Naive thymus-derived CD4-positive, alpha-beta T cell (primary cell): ENCODE results near the gene TUBGCP3. TPM values are rescaled to one million over a fixed set of nuclear protein-coding genes. Genes with fewer than 3 reads are reported as not detected.
"Not testable (repeated sequence)": the region's sequence is repeated elsewhere in the genome, so short reads cannot be mapped to it uniquely, and the experiment has no call there.

ENCODE experiments used
- ATAC-seq: fragments of 150-1000 bp; cut with Tn5 transposase; 2 replicates; pipeline ENCODE4 v1.10.0; 2021; ENCODE audit warnings: mild to moderate bottlenecking, moderate library complexity
- CTCF ChIA-PET: fragments of 350-600 bp; sonication (Branson Sonifier 250); formaldehyde crosslinking; loops from one replicate; lab custom pipeline; 2021; ENCODE audit warnings: antibody characterized with exemption; lab: Charles Lee
- POLR2A ChIA-PET: fragments of 350-600 bp; sonication (Branson Sonifier 250); formaldehyde crosslinking; loops from one replicate; lab custom pipeline; 2021; ENCODE audit warnings: antibody characterized with exemption, inconsistent platforms; lab: Charles Lee
- DNase-seq, 9 donors: peaks; one replicate each; pipeline versions ENCODE4 v3.0.0 to v3.0.0-alpha.2; 2020 to 2022; ENCODE audit warnings: mixed read lengths in 1 of 9
- H3K27ac ChIP-seq: one replicate; pipeline ENCODE4 v1.7.0; 2013; ENCODE audit warnings: mild to moderate bottlenecking, low read depth, low read length, moderate library complexity
- H3K27me3 ChIP-seq, 2 donors: one replicate each; pipeline ENCODE4 v1.7.0; 2013; ENCODE audit warnings: low read length in 2 of 2, mild to moderate bottlenecking in 2 of 2, moderate library complexity in 2 of 2; ENCODE audit not compliant: control insufficient read depth in 2 of 2, insufficient read depth in 2 of 2
- H3K36me3 ChIP-seq, 3 experiments: 1 replicate in 2 of 3; 2 replicates in 1 of 3; pipeline ENCODE4 v1.7.0; 2013; ENCODE audit warnings: low read length in 3 of 3, mild to moderate bottlenecking in 3 of 3, moderate library complexity in 1 of 3; ENCODE audit not compliant: insufficient read depth in 3 of 3, control insufficient read depth in 2 of 3
- H3K4me1 ChIP-seq, 2 donors: one replicate each; pipeline ENCODE4 v1.7.0; 2013; ENCODE audit warnings: low read length in 2 of 2, mild to moderate bottlenecking in 2 of 2, moderate library complexity in 1 of 2; ENCODE audit not compliant: control insufficient read depth in 2 of 2, insufficient read depth in 2 of 2
- H3K4me3 ChIP-seq: 2 replicates; pipeline ENCODE4 v1.7.0; 2013; ENCODE audit warnings: mild to moderate bottlenecking, low read length
- H3K9me3 ChIP-seq, 3 experiments: 1 replicate in 2 of 3; 2 replicates in 1 of 3; pipeline ENCODE4 v1.7.0; 2013; ENCODE audit warnings: low read length in 3 of 3; ENCODE audit not compliant: control insufficient read depth in 2 of 3
- H3K27ac Mint-ChIP-seq, 9 donors: one replicate each; pipeline ENCODE4 v1.8.0; 2020 to 2022; ENCODE audit warnings: mixed read lengths in 9 of 9, mild to moderate bottlenecking in 8 of 9, moderate library complexity in 5 of 9, inconsistent platforms in 2 of 9
- H3K27me3 Mint-ChIP-seq, 5 donors: one replicate each; pipeline ENCODE4 v1.8.0; 2021 to 2022; ENCODE audit warnings: mixed read lengths in 5 of 5, mild to moderate bottlenecking in 1 of 5
- H3K36me3 Mint-ChIP-seq, 5 donors: one replicate each; pipeline ENCODE4 v1.8.0; 2020 to 2022; ENCODE audit warnings: mixed read lengths in 5 of 5, mild to moderate bottlenecking in 3 of 5, inconsistent platforms in 1 of 5
- H3K4me1 Mint-ChIP-seq, 7 donors: one replicate each; pipeline ENCODE4 v1.8.0; 2020 to 2022; ENCODE audit warnings: mixed read lengths in 7 of 7, mild to moderate bottlenecking in 3 of 7, inconsistent platforms in 1 of 7
- H3K4me3 Mint-ChIP-seq, 10 donors: one replicate each; pipeline ENCODE4 v1.8.0; 2020 to 2022; ENCODE audit warnings: mild to moderate bottlenecking in 10 of 10, mixed read lengths in 10 of 10, moderate library complexity in 6 of 10, inconsistent platforms in 2 of 10
- H3K9me3 Mint-ChIP-seq, 11 donors: one replicate each; pipeline ENCODE4 v1.8.0; 2020 to 2022; ENCODE audit warnings: mixed read lengths in 11 of 11, mild to moderate bottlenecking in 4 of 11, inconsistent platforms in 1 of 11, moderate library complexity in 1 of 11
- intact Hi-C, 2 donors: fragments of 100-400 bp; cut with micrococcal nuclease; formaldehyde crosslinking; loops; one replicate each; pipeline ENCODE4 v1.15.1; 2023
- polyA plus RNA-seq, 2 donors: library from polyadenylated mRNA; unstranded; fragments of 300-500 nt; fragmentation: Illumina TruSeq; gene quantifications; one replicate each; pipeline ENCODE4 v1.2.3, GENCODE V29; 2021
- total RNA-seq, 6 experiments: library from RNA in 5 of 6; stranded (reverse) in 5 of 6; gene quantifications; 1 replicate in 5 of 6; 2 replicates in 1 of 6; pipeline ENCODE4 v1.2.3 and lab custom pipeline; 2021 to 2026

TUBGCP3 gene
- total and polyA plus RNA-seq, 7 experiments from 2014 or later, result 15.4 to 56.7 (median 43.5) TPM

DNA sequence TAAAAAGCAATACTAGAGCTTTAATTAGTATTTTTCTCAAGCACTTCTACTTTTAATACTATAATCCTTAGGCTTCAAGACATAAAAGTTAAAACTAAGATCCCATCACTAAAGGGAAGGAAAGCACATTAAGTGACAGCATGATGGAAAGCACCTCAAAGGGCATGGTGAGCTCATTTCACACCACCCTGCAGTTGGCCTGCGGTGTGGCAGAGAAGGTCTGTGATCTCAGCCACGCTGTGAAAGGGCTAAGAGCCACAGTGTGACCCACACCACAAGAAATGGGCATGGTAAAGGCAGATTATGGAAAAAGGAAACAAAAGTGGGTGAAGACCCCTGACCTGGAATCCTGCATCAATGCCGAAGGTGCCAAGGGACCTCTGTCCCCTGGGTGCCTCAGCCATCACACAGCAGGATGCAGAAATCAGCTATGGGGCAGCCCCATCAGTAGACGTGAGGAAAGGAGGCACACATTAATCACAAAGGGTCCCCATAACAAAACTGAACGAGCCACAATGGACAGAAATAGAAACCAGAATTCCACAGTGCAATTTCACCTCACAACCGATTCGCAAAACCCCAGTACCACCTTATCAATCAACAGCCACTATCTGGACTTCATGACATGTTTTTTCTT lies 33.6 kb downstream of the TUBGCP3 start:
- H3K4me3 ChIP-seq, result no peak overlapping the region
- peaks cover 24 to 75% (median 48%) of the 10 kb centered on the region in 5 donors for H3K36me3 Mint-ChIP-seq
- DNase-seq, result no peak
- H3K27ac ChIP-seq, result no peak overlapping the region
- H3K4me3 Mint-ChIP-seq, result no peak overlapping the region
- peaks cover 0 to 4% (median 0%) of the 10 kb centered on the region in 7 donors for H3K4me1 Mint-ChIP-seq
- H3K27ac Mint-ChIP-seq, result no peak overlapping the region
- CTCF ChIA-PET, result interaction anchor here (0.9 kb wide), 1 partner anchor 52 kb away, joined by 3 read pairs; no protein-coding TSS in a partner anchor
- no peaks in the 10 kb centered on the region for H3K9me3 Mint-ChIP-seq
- POLR2A ChIA-PET, result interaction anchor here (0.8 kb wide), 1 partner anchor 34 kb away, joined by 3 read pairs; the partner anchor contains the start of gene TUBGCP3
- no peak for ATAC-seq
- no peaks in the 10 kb centered on the region for H3K9me3 ChIP-seq
- intact Hi-C loops, result no loop called here
- no peaks in the 10 kb centered on the region for H3K27me3 ChIP-seq
- peaks cover 24 to 84% (median 32%) of the 10 kb centered on the region in 3 experiments for H3K36me3 ChIP-seq
- no peaks in the 10 kb centered on the region for H3K4me1 ChIP-seq
- no peaks in the 10 kb centered on the region for H3K27me3 Mint-ChIP-seq

DNA sequence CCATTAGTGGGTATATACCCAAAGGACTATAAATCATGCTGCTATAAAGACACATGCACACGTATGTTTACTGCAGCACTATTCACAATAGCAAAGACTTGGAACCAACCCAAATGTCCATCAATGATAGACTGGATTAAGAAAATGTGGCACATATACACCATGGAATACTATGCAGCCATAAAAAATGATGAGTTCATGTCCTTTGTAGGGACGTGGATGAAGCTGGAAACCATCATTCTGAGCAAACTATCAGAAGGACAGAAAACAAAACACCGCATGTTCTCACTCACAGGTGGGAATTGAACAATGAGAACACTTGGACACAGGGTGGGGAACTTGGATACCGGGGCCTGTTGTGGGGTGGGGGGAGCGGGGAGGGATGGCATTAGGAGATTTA lies 39.0 kb downstream of the TUBGCP3 start:
- H3K27ac Mint-ChIP-seq, DNase-seq, H3K9me3 Mint-ChIP-seq, intact Hi-C loops, ATAC-seq, POLR2A ChIA-PET, CTCF ChIA-PET, H3K4me1 ChIP-seq, H3K9me3 ChIP-seq, H3K27me3 Mint-ChIP-seq, H3K27me3 ChIP-seq, H3K4me1 Mint-ChIP-seq, H3K27ac ChIP-seq, H3K4me3 Mint-ChIP-seq, H3K4me3 ChIP-seq: not testable (repeated sequence)
- peaks cover 30 to 79% (median 64%) of the 10 kb centered on the region in 5 donors for H3K36me3 Mint-ChIP-seq
- H3K36me3 ChIP-seq, result peaks cover 24 to 74% (median 29%) of the 10 kb centered on the region in 3 experiments

DNA sequence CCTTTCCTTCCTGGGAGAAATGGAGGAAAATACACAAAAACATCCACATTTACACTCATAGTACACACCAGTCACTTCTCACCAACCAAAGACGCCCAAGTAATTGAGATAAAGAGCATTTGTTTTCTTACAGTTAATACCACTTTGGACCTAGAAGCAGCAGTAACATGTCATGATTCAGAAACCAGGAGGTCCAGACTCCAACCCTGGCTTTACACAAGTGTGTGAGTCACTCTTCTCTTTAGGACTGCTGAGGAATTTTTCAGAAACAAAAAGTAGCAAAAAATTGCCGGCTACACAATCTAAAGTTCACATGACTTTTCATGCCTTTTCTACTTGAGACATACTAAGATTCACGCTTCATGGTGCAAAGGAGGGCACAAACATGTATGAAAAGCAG lies 42.1 kb downstream of the TUBGCP3 start:
- Mint-ChIP-seq H3K4me1 (peaks cover 0 to 2% (median 0%) of the 10 kb centered on the region in 7 donors), H3K9me3 (no peaks in the 10 kb centered on the region), H3K36me3 (peaks cover 21 to 64% (median 49%) of the 10 kb centered on the region in 5 donors), H3K27ac (peak overlapping the region in 2 of 9 donors; percentile 23 to 34), H3K4me3 (no peak overlapping the region), H3K27me3 (no peaks in the 10 kb centered on the region)
- ChIA-PET CTCF (no interaction called here), POLR2A (no interaction called here)
- ATAC-seq, result no peak
- intact Hi-C loops, result no loop called here
- Histone ChIP-seq H3K27me3 (no peaks in the 10 kb centered on the region), H3K36me3 (peaks cover 15 to 47% (median 19%) of the 10 kb centered on the region in 3 experiments), H3K4me3 (no peak overlapping the region), H3K27ac (no peak overlapping the region), H3K9me3 (no peaks in the 10 kb centered on the region), H3K4me1 (no peaks in the 10 kb centered on the region)
- DNase-seq, result no peak

DNA sequence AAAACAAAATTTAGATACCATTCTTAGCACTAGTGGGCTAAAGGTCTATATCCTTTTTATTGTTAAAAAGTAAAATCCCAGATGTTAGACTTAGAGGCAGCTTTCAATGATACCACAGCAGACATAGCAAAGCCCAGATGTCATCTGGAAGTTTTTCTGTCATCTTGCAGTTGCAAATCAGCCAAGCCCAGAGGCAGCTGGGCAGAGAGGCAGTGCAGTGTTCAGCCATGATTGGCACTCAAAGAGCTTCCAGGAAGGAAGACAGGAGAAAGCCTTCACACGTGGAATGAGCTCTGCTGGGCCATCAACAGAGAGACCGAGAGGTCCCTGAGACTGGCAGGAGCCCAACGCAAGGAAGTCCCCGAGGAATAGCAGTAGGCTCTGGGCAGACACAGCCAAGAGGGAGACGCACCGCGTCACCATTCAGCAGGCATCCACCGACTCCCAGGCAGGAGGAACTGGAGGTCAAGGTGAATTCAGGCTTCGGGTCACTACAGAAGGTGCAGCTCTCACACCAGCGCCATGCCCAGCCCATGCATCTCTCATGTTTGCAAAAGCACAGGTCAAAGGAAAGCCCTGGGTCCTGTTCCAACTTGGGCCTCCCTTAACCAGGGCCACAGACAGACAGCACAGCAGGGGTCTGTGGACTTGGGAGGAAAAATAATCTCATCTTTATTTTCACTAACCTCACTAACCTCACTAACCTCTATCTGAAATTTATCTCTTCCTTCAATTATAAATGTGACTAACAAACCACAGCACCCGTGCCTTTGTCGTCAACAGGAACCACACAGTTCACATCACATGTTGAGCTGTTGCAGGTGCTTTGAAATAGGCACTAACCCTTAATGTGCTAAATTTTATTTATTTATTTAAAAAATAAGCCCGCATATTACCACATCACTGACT lies 54.9 kb downstream of the TUBGCP3 start:
- no peak overlapping the region for H3K27ac ChIP-seq
- no peaks in the 10 kb centered on the region for H3K27me3 Mint-ChIP-seq
- ChIA-PET POLR2A (no interaction called here), CTCF (no interaction called here)
- no peaks in the 10 kb centered on the region for H3K9me3 ChIP-seq
- no peaks in the 10 kb centered on the region for H3K36me3 ChIP-seq
- peaks cover 4 to 31% (median 11%) of the 10 kb centered on the region in 5 donors for H3K36me3 Mint-ChIP-seq
- H3K27ac Mint-ChIP-seq, result peak overlapping the region in 1 of 9 donors; percentile 78
- H3K4me1 Mint-ChIP-seq, result peaks cover 0 to 19% (median 13%) of the 10 kb centered on the region in 7 donors
- H3K4me3 ChIP-seq, result no peak overlapping the region
- no peak overlapping the region for H3K4me3 Mint-ChIP-seq
- DNase-seq (peak in 3 of 9 donors; percentile 5 to 18 (median 6)), ATAC-seq (peak; percentile 45)
- intact Hi-C loops, result no loop called here
- no peaks in the 10 kb centered on the region for H3K27me3 ChIP-seq
- H3K9me3 Mint-ChIP-seq, result peaks cover 0 to 10% (median 0%) of the 10 kb centered on the region in 11 donors
- H3K4me1 ChIP-seq, result no peaks in the 10 kb centered on the region

DNA sequence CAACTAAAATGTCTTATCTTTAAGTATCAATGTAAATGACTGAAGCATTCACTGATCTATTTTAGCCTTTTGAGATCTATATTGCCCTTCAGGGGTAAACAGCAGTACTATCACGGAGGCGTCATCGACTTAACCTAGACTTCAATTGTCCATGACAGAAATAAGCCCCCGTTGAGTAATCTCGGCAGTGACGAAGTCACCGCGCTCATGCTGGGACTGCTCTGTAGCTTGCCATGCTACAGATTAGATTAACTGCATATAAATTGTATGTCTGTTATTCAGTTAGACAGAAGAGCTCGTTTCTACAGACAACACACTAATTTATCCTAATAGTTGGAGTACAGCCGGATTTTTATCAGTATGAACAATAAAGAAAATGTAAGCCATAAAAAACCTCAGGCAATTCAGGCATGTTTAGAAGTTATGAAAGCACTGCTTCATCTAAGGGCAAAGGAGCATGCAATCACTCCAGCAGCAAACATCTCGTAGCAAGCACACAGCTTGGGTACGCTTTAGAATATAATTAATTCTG lies 56.6 kb downstream of the TUBGCP3 start:
- no peaks in the 10 kb centered on the region for H3K4me1 ChIP-seq
- H3K4me3 ChIP-seq, result no peak overlapping the region
- ATAC-seq (no peak), DNase-seq (no peak)
- POLR2A ChIA-PET, result no interaction called here
- Mint-ChIP-seq H3K9me3 (no peaks in the 10 kb centered on the region), H3K4me3 (no peak overlapping the region), H3K27me3 (no peaks in the 10 kb centered on the region), H3K27ac (no peak overlapping the region), H3K36me3 (peaks cover 0 to 22% (median 3%) of the 10 kb centered on the region in 5 donors), H3K4me1 (peaks cover 0 to 19% (median 13%) of the 10 kb centered on the region in 7 donors)
- CTCF ChIA-PET, result no interaction called here
- H3K9me3 ChIP-seq, result no peaks in the 10 kb centered on the region
- no peaks in the 10 kb centered on the region for H3K27me3 ChIP-seq
- peaks cover 0 to 5% (median 0%) of the 10 kb centered on the region in 3 experiments for H3K36me3 ChIP-seq
- no peak overlapping the region for H3K27ac ChIP-seq
- intact Hi-C loops, result no loop called here

DNA sequence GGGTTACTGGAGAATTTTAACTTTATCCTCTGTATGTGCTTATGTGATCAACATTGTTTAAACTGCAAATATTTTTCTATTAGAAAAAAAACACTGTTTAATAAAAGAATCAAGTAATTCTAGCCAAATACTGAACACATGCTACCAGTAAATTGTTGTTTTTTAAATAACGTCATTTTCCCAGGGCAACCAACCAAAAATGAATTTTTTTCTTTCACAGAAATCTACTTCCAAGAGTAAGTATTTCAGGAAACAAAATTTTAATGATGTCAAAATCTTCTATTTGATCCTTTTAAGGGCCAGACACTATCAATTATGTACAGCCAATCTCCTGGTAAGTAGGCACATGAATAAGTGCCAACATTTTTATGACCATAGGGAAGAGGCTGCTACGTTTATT lies 57.1 kb downstream of the TUBGCP3 start:
- Histone ChIP-seq H3K9me3 (no peaks in the 10 kb centered on the region), H3K27ac (no peak overlapping the region), H3K4me1 (no peaks in the 10 kb centered on the region), H3K4me3 (no peak overlapping the region), H3K27me3 (no peaks in the 10 kb centered on the region), H3K36me3 (peaks cover 0 to 8% (median 0%) of the 10 kb centered on the region in 3 experiments)
- intact Hi-C loops, result no loop called here
- Mint-ChIP-seq H3K4me3 (no peak overlapping the region), H3K27ac (no peak overlapping the region), H3K36me3 (peaks cover 0 to 18% (median 0%) of the 10 kb centered on the region in 5 donors), H3K27me3 (no peaks in the 10 kb centered on the region), H3K9me3 (no peaks in the 10 kb centered on the region), H3K4me1 (peaks cover 0 to 19% (median 10%) of the 10 kb centered on the region in 7 donors)
- DNase-seq (no peak), ATAC-seq (no peak)
- ChIA-PET CTCF (no interaction called here), POLR2A (no interaction called here)
